Limb (tissue), 2 donors: ENCODE measurements around the gene COL25A1.
"Not testable (repeated sequence)": the region's sequence is repeated elsewhere in the genome, so short reads cannot be mapped to it uniquely, and the experiment has no call there.

ENCODE experiments used
- DNase-seq, 2 donors: peaks; one replicate each; pipeline ENCODE4 v3.0.0-alpha.2; 2016; ENCODE audit errors: extremely low spot score in 2 of 2

Gene COL25A1

GRCh38 chr4:109014593-109015412, 287.7 kb downstream of the COL25A1 start:
- DNase-seq, result no peak

GRCh38 chr4:109012286-109012880, 290.1 kb downstream of the COL25A1 start:
- DNase-seq, result no peak

- peak in 1 of 2 donors; percentile 25 for DNase-seq
Measured at GRCh38 chr4:109011241-109012026, 291.0 kb downstream of the COL25A1 start.

GRCh38 chr4:109010521-109010920, 291.9 kb downstream of the COL25A1 start:
- no peak for DNase-seq

GRCh38 chr4:109009909-109010308, 292.5 kb downstream of the COL25A1 start:
- peak in 1 of 2 donors; percentile 65 for DNase-seq

GRCh38 chr4:109007976-109008375, 294.5 kb downstream of the COL25A1 start:
- DNase-seq, result no peak

- no peak for DNase-seq
Measured at GRCh38 chr4:109005523-109005922, 296.9 kb downstream of the COL25A1 start.

- no peak for DNase-seq
Measured at GRCh38 chr4:109004418-109004817, 298.0 kb downstream of the COL25A1 start.

GRCh38 chr4:109003964-109004363, 298.5 kb downstream of the COL25A1 start:
- no peak for DNase-seq

- DNase-seq, result no peak
Measured at GRCh38 chr4:108991551-108992328, 310.7 kb downstream of the COL25A1 start.

GRCh38 chr4:108988464-108989195, 313.8 kb downstream of the COL25A1 start:
- DNase-seq, result no peak

- not testable (repeated sequence) for DNase-seq
Measured at GRCh38 chr4:108984495-108984894, 318.0 kb downstream of the COL25A1 start.

- DNase-seq, result no peak
Measured at GRCh38 chr4:108982402-108983185, 319.9 kb downstream of the COL25A1 start.

GRCh38 chr4:108980455-108981239, 321.8 kb downstream of the COL25A1 start:
- no peak for DNase-seq

GRCh38 chr4:108979759-108980158, 322.7 kb downstream of the COL25A1 start:
- no peak for DNase-seq

GRCh38 chr4:108978066-108978465, 324.4 kb downstream of the COL25A1 start:
- no peak for DNase-seq

GRCh38 chr4:108972613-108973283, 329.7 kb downstream of the COL25A1 start:
- no peak for DNase-seq

GRCh38 chr4:108971473-108971872, 331.0 kb downstream of the COL25A1 start:
- DNase-seq, result no peak
